Measurements from ENCODE around the gene SMIM23. TPM values are rescaled to one million over a fixed set of nuclear protein-coding genes. Genes with fewer than 3 reads are reported as not detected.

The SMIM23 gene
- total and polyA plus RNA-seq, 2 experiments from 2014 or later: not detected

DNA sequence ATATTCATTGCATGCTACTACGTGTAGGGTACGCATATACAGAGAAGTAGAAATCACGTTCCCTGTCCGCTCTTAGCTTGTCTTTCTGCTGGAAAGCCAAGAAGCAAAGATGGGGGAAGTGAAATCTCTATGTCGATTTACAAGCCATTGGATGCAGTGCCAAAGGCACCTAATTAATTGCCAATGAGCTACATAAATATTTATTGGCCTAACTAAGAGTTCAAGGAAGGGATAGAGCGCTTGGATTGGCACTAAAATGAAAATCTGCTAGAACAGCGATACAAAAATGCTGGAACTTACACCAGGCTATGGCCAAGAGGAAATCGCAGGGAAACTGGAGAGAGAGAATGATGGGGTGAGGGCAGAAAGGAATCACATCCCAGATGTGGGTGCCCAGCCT, 10.8 kb downstream of the SMIM23 start:
- no peak overlapping the region; the same call in 1 of the 2 replicates for H2AFZ ChIP-seq
- ATAC-seq: no peak

More for the DNA sequence above, 10.8 kb downstream of the SMIM23 start:
- H3K79me2 ChIP-seq (replicated peaks; ENCODE audit: insufficient read depth): no peaks in the 10 kb centered on the region
- H4K20me1 ChIP-seq (replicated peaks; ENCODE audit: insufficient read depth): no peaks in the 10 kb centered on the region
- no peaks in the 10 kb centered on the region for H3K4me1 ChIP-seq (ENCODE audit: insufficient read depth)
- no peaks in the 10 kb centered on the region for H3K9me2 ChIP-seq (ENCODE audit: insufficient read depth)
- H3K27me3 ChIP-seq (ENCODE audit: insufficient read depth): no peaks in the 10 kb centered on the region
- DNase-seq (ENCODE audit: low spot score): no peak
- no peaks in the 10 kb centered on the region for H3K36me3 ChIP-seq (ENCODE audit: insufficient read depth)
- H3K9me3 Mint-ChIP-seq: no peaks in the 10 kb centered on the region
- no peak overlapping the region for H3K4me3 ChIP-seq
- H3K27ac ChIP-seq (ENCODE audit: low read depth): no peak overlapping the region
- H3K4me1 Mint-ChIP-seq: peaks cover 4% of the 10 kb centered on the region; the same call in 1 of the 3 replicates
- no peak overlapping the region for H3K4me2 ChIP-seq
- H3K27ac Mint-ChIP-seq: no peak overlapping the region
- TF ChIP-seq EZH2phosphoT487 (IDR thresholded peaks at IDR 0.05; ENCODE audit: unreplicated experiment) (no peak), POLR2AphosphoS5 (IDR thresholded peaks at IDR 0.05; ENCODE audit: low read depth) (no peak), NANOG (IDR thresholded peaks at IDR 0.05; ENCODE audit: borderline replicate concordance) (no peak), STAT1 (IDR thresholded peaks at IDR 0.05; ENCODE audit: unreplicated experiment) (no peak), EZH2 (IDR thresholded peaks at IDR 0.05; ENCODE audit: low read depth, unreplicated experiment) (no peak), ZNF462 (CRISPR knock-in tag; IDR thresholded peaks at IDR 0.05) (no peak), ZNF114 (CRISPR knock-in tag; IDR thresholded peaks at IDR 0.05) (no peak), JUNB (IDR thresholded peaks at IDR 0.05; ENCODE audit: unreplicated experiment) (no peak), REST (IDR thresholded peaks at IDR 0.05; ENCODE audit: unreplicated experiment) (no peak), ZNF331 (CRISPR knock-in tag; IDR thresholded peaks at IDR 0.05; ENCODE audit: low read depth) (no peak), CREB1 (CRISPR knock-in tag; IDR thresholded peaks at IDR 0.05; ENCODE audit: low read depth) (no peak)
- TF ChIP-seq, protein P1, sequence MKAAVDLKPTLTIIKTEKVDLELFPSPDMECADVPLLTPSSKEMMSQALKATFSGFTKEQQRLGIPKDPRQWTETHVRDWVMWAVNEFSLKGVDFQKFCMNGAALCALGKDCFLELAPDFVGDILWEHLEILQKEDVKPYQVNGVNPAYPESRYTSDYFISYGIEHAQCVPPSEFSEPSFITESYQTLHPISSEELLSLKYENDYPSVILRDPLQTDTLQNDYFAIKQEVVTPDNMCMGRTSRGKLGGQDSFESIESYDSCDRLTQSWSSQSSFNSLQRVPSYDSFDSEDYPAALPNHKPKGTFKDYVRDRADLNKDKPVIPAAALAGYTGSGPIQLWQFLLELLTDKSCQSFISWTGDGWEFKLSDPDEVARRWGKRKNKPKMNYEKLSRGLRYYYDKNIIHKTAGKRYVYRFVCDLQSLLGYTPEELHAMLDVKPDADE (IDR thresholded peaks at IDR 0.05): no peak
- TF ChIP-seq, protein P2, sequence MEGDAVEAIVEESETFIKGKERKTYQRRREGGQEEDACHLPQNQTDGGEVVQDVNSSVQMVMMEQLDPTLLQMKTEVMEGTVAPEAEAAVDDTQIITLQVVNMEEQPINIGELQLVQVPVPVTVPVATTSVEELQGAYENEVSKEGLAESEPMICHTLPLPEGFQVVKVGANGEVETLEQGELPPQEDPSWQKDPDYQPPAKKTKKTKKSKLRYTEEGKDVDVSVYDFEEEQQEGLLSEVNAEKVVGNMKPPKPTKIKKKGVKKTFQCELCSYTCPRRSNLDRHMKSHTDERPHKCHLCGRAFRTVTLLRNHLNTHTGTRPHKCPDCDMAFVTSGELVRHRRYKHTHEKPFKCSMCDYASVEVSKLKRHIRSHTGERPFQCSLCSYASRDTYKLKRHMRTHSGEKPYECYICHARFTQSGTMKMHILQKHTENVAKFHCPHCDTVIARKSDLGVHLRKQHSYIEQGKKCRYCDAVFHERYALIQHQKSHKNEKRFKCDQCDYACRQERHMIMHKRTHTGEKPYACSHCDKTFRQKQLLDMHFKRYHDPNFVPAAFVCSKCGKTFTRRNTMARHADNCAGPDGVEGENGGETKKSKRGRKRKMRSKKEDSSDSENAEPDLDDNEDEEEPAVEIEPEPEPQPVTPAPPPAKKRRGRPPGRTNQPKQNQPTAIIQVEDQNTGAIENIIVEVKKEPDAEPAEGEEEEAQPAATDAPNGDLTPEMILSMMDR (conservative IDR thresholded peaks at IDR 0.05; ENCODE audit: low read depth in 2 of 2): no peak
- no peaks in the 10 kb centered on the region for H3F3A ChIP-seq (replicated peaks; ENCODE audit: low read depth)
- no peak overlapping the region for H3K4me3 Mint-ChIP-seq
- no peaks in the 10 kb centered on the region for H3K36me3 Mint-ChIP-seq (ENCODE audit: low read depth)
- H3K27me3 Mint-ChIP-seq (ENCODE audit: insufficient read depth, low read depth, poor library complexity): peaks cover 2% of the 10 kb centered on the region
